AG09309 (cell line): ENCODE measurements around the gene XKR7.

ENCODE experiments used
- DNase-seq: peaks from one replicate; pipeline ENCODE4 v3.0.0-alpha.2; 2010; ENCODE audit warnings: low read depth
- H3K4me3 ChIP-seq: 2 replicates; pipeline ENCODE4 v1.5.1; 2011; ENCODE audit warnings: mild to moderate bottlenecking, low read depth, low read length, moderate library complexity; ENCODE audit not compliant: control insufficient read depth
- TF ChIP-seq, protein P1 (sequence below): IDR thresholded peaks from 2 replicates; pipeline ENCODE4 v1.5.1; 2011; ENCODE audit warnings: mild to moderate bottlenecking, low read depth, low read length, inconsistent platforms; ENCODE audit not compliant: insufficient read depth, control insufficient read depth; ENCODE audit errors: missing control alignments

The XKR7 gene

DNA sequence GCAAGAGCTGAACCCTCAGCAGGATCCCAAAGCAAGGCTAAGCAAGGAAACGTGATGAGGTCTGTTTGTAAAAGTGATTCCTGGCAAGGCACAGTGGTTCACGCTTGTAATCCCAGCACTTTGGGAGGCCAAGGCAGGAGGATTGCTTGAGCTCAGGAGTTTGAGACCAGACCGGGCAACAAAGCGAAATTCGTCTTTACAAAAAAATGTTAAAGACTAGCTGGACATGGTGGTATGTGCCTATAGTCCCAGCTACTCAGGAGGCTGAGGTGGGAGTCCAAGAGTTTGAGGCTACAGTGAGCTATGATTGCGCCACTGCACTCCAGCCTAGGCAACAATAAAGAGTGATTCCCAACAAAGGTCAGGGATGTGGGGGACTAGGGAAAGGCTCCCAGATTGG lies 4.1 kb upstream of the XKR7 start:
- TF ChIP-seq, protein P1, sequence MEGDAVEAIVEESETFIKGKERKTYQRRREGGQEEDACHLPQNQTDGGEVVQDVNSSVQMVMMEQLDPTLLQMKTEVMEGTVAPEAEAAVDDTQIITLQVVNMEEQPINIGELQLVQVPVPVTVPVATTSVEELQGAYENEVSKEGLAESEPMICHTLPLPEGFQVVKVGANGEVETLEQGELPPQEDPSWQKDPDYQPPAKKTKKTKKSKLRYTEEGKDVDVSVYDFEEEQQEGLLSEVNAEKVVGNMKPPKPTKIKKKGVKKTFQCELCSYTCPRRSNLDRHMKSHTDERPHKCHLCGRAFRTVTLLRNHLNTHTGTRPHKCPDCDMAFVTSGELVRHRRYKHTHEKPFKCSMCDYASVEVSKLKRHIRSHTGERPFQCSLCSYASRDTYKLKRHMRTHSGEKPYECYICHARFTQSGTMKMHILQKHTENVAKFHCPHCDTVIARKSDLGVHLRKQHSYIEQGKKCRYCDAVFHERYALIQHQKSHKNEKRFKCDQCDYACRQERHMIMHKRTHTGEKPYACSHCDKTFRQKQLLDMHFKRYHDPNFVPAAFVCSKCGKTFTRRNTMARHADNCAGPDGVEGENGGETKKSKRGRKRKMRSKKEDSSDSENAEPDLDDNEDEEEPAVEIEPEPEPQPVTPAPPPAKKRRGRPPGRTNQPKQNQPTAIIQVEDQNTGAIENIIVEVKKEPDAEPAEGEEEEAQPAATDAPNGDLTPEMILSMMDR = no peak
- DNase-seq = no peak
- no peak overlapping the region for H3K4me3 ChIP-seq

DNA sequence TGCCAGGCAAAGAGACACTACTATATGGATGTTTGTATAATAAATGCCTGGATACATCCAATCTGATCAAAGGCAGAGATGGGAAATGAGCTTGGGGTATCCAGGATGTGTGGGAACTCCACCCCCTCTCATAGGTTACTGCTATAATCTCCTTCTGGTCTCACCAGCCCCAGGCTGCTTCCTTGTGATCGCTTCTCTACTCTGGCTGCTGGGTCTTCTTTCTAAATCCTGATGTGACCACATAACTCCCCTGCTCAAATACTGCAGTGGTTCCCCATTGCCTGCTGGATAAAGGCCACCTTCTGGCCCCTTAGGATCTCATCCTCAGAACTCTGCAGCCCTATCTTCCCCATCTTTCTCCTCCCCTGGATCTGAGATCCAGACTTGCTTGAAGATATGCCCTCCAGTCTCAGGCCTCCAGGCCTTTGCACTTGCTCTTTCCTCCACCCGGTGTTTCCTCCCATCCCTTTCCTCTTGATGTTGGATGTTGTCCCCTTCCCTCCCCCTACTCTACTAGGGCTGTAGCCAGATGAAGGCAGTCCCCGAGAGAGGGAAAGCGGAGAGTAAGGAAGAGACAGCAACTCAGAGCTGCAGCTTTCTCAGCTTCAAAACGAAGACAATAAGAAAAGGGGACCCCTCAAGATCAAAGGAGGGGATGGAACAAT lies 828 bp upstream of the XKR7 start:
- no peak overlapping the region for H3K4me3 ChIP-seq
- DNase-seq = no peak
- TF ChIP-seq, protein P1 = no peak

DNA sequence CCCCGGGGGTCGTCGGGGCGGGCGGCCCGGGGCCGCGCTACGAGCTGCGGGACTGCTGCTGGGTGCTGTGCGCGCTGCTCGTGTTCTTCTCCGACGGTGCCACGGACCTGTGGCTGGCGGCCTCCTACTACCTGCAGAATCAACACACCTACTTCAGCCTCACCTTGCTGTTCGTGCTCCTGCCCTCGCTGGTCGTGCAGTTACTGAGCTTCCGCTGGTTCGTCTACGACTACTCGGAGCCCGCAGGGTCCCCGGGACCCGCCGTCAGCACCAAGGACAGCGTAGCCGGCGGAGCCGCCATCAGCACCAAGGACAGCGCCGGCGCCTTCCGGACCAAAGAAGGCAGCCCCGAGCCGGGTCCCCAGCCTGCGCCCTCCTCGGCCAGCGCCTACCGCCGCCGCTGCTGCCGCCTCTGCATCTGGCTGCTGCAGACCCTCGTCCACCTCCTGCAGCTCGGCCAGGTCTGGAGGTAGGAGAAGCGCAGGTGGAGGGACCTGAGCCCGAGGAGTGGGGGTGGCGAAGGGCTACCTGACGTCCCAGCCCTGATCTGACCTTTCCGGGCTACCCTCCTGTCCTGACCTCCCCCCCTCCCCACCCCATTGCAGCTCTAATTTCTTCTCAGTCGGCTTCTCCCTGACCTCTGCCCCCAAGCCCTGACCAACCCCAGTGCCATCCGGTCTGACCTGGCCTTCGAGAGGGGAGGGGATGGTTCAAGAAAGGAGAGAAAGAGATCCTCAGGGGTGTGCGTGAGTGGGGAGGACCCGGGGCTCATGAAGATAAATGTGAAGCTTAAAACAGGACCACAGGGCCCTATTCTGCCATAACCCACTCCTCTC lies 558 bp downstream of the XKR7 start:
- no peak for DNase-seq
- H3K4me3 ChIP-seq = no peak overlapping the region
- TF ChIP-seq, protein P1 = no peak

DNA sequence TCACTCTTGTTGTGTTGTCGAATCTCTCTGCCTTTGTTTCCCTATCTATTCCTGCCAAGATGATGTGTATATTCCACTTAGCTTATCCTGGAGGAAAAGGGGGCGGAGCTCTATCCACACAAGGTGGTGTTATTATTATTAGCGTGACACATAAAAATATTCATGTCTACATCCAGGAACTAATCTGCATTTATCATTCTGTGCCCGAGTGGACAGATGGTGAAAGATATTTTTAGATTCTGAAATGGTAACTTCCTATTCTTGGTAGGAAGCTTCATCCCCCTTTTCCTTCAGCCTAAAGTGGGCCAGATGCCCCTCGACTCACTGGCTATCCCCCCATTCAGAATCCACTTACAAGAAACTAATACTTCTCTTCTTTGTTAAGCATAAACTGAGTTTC lies 2.0 kb downstream of the XKR7 start:
- TF ChIP-seq, protein P1 = no peak
- no peak overlapping the region for H3K4me3 ChIP-seq

DNA sequence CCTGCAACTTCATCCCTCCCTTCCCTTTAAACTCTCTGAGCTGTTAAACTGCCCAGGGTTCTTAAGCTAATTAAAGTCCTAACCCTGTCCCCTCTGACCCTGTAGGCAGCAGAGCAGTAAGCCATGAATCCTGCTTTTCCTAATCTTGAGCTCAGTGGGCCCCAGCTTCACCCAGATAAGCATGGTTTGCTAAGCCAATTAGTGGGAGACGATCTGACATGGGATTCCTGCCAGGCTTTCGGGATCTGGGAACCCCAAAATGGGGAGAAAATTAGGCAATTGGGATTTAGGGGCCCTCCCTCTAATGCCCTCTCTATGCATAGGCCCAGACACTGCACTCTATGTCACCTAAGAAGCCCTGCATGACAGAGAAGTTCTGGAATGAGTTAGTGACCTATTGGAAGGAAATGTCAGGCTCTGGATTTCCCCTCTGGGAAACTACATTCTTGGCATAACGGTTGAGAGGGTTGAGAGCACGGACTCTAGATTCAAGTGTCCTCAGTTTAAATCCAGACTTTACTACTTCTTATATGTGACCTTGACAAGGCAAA lies 4.6 kb downstream of the XKR7 start:
- TF ChIP-seq, protein P1 = no peak
- no peak for DNase-seq

More for the DNA sequence above, 2.0 kb downstream of the XKR7 start:
- DNase-seq = no peak

DNA sequence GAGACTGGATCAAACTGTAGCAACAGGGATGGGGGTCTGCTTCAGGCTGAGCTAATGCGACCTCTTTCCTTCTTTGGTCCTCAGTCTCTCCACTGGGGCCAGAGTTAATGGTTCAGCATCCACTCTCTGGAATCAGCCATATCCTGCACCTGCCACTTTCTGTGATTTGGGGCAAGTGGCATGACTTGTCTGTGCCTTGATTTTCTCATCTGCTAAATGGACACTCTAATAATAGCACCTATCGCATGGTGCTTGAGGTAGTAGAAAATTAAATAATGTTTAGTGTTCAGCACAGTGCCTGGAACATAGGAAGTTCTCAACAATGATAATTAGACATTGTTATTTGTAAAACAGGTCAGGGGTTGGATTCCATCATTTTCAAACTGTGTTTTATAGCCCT lies 6.3 kb downstream of the XKR7 start:
- no peak for DNase-seq
- TF ChIP-seq, protein P1 = no peak
- H3K4me3 ChIP-seq = no peak overlapping the region

More for the DNA sequence above, 4.6 kb downstream of the XKR7 start:
- H3K4me3 ChIP-seq = no peak overlapping the region
